Smooth muscle cell of the brain vasculature (primary cell): ENCODE data around the gene FBXL14.
"Not testable (repeated sequence)": the region's sequence is repeated elsewhere in the genome, so short reads cannot be mapped to it uniquely, and the experiment has no call there.

ENCODE experiments used
- DNase-seq: peaks from one replicate; pipeline ENCODE4 v3.0.0-alpha.2; 2012; ENCODE audit warnings: low read depth, low spot score

The FBXL14 gene

DNA sequence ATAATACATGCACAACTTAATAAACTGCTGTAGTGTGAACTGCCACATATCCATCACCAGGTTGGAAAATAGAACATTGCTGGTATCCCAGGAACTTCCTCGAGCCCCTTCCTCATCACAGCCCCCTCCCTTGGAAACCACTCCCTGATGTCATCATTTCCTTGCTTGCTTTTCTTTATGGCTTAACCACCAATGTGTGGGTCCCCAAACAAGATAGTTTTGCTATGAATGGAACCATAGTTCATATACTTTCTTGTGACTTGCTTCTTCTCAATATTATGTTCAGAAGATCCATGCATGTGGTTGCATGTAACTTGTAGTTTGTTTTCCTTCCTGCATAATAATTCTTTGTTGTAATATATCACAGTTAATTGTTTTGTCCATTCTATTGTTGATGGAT, 25.7 kb upstream of the FBXL14 start:
- no peak for DNase-seq

DNA sequence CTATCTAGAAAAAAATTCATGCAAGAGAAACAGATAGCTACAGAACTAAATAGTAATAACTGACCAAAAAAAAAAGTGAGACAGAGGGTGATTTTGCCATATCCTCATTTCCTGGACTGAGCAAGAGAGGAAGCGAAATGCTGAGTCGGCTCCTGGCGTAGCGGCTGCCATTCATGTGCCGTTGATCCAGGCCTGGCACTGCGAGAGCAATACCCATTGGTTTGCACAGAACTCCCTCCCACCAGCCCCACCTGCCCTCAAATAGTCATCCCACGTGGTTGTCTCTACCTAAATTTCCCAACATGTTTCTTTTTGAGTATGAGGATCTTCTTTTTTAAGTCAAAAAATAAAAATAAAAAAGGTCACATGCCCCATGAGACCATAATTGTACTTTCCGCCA, 25.2 kb upstream of the FBXL14 start:
- DNase-seq, result no peak

DNA sequence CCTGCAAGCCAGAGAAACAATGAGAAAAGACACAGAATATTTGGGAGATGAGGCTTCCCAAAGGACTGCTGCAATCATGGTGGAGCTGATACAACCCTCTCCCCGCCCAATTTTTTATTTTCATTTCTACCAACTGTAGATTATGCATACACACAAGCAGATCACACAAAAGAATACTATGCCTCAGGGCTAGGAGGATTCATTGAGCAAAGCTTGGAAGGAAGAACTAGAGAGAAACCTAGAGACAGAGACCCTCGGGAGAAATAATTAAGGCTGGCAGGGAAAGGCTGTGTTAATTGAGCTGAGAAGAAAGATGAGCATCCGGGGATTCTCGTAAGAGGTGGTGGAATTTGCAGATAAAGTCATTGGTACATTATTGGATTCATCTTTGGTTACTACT, 24.8 kb upstream of the FBXL14 start:
- DNase-seq, result no peak

DNA sequence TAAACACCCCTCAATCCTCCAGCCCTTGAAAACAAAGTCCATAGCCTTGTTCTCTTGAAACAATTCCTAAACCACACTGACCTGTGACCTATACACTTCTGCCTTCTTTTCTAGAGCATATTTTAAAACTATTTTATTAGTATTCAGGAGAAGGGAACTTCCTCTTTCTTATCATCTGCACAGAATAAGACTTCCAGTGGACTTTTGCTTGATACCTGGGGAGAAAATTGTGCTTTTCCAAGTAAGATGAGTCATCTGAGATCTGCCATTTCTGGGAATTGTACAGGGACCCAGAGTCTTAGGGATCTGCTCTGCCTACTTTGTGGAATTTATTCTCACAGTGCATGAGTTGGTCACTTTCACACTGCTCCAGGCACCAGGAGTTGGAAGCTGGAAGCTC, 24.1 kb upstream of the FBXL14 start:
- DNase-seq, result no peak

DNA sequence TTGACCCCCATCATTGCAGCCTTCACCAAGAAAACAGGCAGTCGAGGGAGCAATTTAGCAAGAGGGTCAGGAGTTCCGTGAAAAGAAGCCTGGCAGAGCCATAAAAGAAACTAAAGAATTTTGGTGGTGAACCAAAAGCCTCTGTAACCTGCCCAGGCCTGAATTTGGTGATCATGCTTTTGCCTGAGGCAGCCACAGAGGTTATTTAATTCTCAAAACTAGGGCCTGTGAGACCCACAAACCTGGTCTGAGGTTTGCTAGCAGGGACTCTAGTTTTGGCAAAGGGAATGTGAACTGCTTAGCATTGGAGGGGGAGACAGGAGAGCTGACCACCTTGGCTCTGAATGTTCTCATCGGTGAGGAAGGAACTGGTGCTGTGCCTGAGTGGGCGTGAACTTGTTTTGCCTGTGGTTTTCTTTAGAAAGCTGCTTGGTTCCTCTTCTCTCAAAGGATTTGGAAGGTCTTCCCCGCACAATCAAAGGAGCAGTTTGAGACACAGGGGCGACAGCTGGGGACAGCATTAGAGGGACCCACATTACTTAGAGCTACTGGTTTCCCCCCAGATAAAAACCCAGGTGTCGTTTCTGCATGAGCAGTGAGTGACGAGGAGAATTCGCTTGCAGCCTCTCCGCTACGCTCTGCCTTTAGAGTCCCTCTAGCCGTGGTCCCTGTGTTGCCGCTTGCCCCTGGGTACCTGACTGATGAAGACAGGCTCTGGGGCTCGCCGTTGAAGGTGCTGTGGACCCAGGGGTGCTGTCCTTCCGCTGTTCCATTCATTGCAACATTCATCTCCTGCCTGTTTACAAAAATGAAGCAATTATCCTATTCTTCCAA, 22.1 kb upstream of the FBXL14 start:
- DNase-seq, result no peak

DNA sequence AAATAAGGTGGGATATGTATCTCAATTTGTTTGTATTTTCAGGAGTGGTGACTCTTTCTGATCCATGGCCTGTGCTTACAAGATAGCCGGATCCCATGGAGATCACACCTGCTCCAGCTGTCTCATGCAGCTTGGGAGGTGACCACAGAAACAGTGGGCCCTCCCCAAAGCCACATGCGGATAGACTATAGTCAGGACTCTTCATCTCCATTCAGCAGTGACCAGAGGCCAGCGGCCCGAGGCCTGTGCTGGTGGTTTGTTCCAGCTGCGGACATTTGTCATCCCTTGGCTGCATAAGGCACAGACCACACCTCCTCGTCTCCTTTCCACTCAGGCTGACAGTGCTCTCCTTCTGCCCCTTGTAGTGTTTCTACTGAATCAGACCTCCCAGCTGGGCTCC, 20.0 kb upstream of the FBXL14 start:
- no peak for DNase-seq

DNA sequence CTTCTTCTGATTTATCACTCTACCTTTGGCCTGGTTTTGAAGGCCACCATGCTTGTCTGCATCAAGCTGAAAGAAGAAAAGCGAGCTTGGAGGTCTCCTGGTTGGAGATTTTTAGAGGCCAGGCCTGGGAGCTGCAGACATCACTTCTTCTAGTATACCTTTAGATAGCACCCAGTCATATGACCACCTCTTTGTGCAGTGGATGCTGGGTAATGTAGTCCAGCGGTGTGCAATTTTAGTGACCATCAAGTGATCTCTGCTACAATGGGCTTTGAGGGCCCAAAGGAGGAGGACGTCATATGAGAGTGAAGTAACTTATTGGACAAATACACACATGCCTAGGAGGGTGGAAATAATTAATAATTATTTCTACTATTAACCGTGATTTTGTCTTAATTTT, 19.5 kb upstream of the FBXL14 start:
- DNase-seq, result no peak

DNA sequence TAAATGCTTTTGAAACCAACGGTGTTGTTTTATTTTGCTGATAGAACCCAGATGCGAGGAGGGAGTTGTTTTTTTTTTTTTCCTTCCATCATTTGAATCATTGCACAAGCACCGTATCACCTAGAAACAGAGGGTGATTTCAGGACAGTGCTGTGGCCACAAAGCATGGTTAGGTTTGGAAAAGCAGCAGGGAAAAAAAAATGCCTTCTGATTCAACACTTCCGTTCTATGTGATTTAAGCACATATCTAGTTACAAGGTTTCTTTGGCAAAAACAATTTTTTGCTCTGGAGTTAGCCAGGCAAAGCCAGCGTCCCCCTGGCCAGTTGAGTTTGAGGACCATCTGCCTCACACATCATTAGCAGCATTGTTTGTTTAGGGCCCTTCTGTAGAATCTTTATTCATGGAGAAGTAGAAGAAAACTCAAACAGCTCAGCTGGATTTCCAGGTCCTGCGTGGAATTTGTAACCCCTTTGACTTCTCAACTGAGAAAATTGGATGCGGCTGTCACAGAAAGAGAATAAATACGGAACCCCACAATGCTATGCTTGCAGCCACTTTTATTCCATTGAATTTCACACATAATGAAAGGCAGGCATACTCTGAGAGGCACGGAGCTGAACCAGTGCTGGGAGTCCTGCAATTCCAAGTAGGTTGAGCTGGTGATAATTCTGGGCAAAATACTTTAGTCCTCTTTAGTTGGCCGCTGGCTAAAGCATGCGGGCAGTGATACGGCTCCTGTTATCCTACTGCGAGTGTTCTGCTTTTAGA, 17.6 kb upstream of the FBXL14 start:
- no peak for DNase-seq

DNA sequence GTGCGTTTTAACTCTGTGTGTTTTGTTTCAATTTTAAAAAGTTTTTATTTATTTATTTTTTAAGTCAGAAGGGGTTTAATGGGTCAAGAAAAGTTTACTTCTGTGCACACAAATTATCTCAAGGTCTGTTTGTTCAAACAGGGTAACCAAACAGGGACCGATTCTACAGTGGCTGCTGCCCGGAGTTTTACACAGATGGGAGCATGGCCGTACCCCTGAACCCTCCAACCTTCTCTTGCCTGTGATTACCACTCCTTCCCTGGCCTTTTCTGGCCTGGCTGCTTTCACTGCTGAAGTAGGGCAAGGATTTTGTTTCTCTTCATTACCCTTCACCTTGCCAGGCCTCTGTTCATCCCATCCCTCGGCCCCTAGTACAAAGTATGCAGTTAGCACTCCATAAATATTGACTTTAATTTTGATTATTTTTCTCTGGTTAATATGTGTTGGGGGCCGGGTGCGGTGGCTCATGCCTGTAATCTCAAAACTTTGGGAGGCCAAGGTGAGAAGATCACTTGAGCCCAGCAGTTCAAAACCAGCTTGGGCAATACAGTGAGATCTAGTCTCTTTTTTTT, 15.8 kb upstream of the FBXL14 start:
- DNase-seq, result no peak

DNA sequence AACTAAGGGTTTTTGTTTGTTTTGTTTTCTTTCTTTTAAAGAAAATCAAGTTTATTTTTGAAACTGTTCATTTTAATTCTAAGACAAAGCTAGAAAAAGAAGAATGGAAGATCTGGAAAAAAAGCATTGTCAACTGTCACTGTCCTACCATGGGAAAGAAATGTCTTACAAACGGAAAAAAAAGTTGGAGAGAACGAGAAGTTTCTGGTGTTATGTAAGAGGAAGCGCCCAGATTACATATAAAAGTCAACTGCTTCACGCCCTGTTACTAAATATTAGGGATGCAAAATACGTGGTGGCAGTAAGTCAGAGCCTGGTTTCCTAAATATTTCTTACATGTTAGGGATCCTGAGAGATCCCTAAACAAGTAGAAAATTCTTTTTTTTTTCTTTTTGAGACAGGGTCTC, 14.3 kb upstream of the FBXL14 start:
- no peak for DNase-seq

DNA sequence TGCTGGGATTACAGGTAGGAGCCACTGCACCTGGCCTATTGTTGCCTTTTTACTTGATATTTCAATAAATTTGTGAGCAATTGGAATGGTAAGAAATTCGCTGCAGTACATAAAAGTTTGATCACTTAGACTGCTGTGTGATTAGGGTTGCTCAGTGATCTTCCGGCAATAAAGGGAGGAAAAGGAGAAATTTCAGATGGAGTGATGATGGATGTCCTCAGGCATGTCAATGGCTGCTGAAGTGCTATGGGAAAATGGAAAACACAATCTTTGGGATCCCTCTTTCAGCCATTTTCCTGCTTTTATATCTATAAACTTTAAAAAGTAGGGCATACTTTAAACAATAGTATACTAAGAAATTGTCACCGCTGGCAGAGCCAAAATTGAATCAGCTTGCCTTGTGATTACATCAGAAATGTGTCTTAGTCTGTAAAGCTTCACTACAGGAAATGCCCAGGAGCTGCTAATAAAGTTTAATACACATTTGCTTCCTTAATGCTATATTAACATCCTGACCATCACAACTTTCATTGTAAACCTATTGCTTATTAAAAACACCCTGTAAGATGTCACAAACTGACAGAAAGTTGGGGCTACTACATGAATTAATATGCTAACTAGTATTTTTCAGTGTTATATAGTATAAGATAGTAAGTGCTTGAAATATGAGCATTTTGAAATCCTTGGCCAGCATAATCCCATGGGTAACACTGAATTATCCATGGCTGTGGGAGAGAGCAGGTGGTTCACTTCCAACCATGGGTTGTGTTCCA, 13.7 kb upstream of the FBXL14 start:
- DNase-seq, result no peak

DNA sequence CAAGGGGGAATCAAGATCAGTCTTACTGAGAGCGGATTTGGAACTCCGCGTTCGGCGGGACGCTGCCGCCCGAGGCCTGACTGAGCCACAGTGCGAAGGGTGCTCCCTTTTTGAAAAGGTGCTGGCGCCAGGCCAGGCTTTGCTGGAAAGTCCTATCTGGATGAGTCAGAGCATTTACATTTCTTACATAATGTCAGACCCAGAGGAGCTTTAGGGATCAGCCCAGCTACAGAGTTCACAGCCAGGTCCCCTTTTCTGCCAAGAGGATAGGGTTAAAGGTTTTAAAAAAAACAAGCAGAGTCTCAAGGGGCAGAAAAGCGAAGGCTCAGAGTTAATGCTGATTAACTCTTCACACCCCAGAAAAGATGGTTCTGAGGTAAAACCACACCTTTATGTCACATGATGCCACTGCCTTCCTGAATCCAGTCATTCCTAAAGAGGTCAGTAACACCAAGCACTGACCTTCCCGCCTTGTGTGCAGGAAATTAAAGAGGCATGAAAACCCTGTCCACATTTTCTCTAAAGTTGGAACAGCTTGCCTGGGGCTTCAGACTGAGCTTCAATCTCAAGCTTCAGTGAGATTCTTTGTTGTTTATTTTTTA, 11.7 kb upstream of the FBXL14 start:
- DNase-seq, result no peak

DNA sequence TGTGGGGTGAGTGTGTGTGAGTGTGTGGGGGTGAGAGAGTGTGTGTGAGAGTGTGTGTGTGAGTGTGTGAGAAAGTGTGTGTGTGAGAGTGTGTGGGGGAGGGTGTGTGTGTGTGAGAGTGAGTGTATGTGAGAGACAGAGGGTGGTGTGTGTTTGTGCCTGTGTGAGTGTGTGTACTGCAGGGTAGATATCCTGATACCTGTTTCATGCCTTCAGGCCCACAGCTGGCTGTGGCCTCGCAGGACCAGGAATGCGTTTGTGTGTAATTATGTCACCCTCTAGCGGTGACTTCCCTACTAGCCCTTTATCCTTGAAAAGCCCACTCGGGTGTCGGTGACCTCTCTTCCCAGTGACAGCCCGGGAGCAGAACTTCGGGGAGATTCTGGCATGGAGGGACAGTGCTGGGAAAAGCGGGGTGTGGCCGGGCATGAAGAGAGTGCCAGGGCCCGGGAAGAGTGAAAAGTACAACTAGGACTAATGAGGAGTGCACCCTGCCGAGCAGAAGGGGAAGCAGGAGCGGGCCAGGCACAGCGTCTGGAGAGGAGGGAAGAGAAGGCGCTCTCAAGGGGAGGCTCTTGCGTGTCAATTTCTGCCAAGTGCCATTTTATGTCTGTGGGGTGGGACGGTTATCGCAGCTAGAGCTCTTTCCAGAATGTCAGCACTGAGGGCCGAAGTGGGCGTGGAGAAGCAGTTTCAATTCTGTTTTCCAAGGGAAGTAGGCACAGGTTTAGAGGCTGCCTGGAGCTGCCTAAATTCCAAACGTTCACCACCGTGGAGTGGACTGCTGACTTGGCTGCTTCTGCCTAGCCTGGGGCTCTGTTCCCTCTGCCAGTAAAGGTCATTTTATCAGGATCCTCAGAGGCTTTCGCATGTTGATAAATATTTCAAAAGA, 11.0 kb upstream of the FBXL14 start:
- no peak for DNase-seq

DNA sequence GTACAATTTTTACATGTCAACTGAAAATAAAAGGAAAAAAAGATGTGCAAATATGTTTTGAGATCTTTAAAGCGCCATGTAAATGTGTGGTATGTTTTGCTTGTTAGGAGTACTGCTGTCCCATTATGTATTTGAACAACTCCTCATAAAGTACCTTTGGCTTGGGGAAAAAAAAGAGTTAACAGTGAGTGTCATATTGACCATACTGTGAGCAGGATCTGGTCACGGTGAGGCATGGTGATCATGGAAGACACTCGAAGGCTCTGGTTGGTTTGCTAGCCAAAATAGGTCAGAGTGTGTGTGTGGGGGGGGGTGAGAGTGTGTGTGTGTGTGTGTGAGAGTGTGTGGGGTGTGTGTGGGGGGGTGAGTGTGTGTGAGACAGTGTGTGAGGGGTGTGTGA, 10.1 kb upstream of the FBXL14 start:
- no peak for DNase-seq

DNA sequence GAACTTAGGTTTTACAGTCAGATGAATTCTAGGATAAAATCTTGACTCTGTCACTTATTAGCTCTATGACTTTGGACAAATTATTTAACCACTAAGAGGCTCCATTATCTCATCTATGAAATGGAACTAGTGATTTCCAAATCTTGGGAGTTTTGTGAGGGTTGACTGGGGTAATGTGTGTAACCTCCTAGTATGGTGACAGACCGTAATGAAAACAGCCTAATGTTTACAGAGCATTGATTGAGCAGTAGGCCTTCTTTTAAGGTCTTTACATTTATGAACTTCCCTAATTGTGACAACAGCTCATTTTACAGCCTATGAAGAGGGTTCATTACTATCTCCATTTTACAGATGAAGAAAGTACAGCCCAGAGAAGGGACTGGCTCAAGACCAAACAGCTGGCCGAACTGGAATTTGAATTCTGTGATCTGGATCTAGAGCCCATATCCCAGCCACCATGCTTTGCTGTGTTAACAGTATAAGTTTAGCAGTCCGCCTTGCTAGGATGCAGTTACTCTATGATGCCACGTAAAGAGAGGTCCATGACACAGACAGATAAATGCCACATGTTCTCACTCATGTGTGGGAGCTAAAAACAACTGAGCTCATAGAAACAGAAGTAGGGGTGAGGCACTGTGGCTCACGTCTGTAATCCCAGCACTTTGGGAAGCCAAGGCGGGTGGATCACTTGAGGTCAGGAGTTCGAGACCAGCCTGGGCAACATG, 9.1 kb upstream of the FBXL14 start:
- DNase-seq, result no peak

DNA sequence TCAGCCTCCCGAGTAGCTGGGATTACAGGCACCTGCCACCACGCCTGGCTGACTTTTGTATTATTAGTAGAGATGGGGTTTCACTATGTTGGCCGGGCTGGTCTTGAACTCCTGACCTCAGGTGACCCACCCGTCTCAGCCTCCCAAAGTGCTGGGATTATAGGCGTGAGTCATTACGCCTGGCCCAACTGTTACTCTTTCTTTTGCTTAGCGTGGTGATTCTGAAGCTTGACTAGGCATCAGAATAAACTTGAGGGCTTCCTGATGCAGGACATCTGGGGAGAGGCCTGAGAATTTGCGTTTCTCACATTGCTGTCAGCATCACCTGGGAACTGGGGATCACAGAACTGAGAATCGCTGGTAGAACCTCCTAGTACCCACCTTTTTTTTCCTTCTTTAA, 8.3 kb upstream of the FBXL14 start:
- DNase-seq, result not testable (repeated sequence)

DNA sequence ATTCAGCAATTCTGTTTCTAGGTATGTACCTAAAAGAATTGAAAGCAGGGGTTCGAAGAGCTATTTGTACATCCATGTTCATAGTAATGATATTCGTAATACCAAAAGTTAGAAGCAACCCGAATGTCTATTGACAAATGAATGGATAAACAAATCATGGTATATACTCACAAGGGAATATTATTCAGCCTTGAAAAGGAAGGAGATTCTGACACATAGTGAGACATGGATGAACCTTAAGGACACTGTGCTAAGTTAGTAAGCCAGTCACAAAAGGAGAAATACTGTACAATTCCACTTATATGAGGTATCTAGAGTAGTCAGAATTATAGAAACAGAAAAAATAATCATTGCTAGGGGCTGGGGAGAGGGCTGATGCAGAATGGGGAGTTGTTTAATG, 4.4 kb upstream of the FBXL14 start:
- no peak for DNase-seq

DNA sequence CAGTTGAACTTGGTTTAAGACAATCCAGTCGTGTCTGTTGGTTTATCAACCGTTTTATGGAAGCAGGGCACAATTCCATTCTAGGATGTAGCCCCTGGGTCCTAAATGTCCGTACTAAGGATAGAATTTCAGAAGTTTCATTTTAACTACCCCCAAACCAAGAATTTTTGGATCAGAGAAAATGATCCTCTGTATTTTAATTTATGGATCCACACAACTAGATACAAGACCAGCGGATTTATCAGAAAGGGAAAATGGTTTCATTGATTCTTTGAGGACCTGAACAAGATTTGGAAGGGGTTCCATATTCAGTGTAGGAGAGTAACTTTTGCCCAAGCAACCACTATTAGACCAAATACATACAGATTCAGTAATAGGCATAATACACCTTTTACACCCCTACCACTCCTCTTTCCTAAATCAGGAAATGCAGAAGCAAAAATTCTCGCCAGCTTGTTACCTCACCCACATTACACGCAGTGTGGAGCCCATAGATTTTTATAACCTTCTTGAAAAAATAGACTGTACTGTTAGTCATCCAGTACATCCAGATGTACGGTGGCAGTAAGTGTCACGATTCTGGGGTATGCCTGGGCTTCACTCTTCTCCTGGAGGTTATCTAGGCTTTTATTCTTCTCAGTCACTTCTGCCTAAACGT, 1.4 kb upstream of the FBXL14 start:
- no peak for DNase-seq

DNA sequence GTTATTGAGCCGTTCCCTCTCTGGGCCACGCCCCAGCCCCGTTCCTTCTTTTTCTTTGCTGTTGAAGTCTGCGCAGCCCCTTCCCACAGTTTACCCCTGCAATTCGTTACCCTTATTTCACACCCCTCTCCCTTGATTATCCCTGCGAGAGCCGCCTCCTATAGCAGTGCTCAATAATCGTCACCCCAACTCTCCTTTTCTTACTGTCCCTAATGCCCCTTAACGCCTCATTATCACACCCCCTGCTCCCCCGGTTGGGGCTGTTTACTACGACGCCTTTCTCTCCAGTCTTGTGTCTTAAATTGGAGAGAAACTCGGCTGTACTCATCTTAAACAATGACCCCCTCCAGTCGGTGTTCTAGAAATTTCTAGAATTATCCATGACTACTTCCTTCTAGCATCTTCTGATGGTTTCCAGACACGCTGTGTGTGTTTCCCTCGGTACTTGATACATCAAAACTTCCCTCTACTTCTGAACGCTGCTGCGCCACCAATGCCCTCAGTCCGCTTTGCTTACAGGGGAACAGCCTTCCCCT, 713 bp upstream of the FBXL14 start:
- DNase-seq, result no peak
